GM18858 (cell line): ENCODE measurements around the gene TMEFF1.

Experiments used
- ATAC-seq: cut with Tn5 transposase; IDR thresholded peaks from one replicate; pipeline ENCODE4 v1.9.1; 2021; ENCODE audit not compliant: unreplicated experiment

TMEFF1 gene

GRCh38 chr9:100447041-100447440 is 25.9 kb upstream of the TMEFF1 start:
- ATAC-seq = no peak

DNA sequence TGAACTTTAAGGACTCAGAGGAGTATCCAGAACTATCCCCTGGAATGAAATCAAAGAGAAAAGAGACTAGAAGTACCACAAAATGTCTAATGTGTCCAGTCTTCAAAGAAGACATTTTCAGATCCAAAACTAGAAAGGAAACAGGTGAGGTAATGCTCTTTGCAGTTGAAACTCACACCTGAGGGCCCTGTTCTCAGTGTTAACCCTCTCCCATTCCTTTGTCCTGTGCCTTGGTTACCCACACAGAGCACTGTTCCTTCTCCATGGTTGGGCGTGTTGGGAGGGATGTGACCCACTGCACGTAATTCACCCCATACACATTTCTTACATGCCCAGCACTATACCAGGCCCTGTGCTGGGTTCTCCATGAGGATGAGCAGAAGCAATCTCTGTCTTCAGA is 24.7 kb upstream of the TMEFF1 start:
- ATAC-seq = no peak

GRCh38 chr9:100449420-100449819 is 23.5 kb upstream of the TMEFF1 start:
- ATAC-seq = peak; percentile 87

- no peak for ATAC-seq
These were observed 20.1 kb upstream of the TMEFF1 start for GRCh38 chr9:100452894-100453293.

DNA sequence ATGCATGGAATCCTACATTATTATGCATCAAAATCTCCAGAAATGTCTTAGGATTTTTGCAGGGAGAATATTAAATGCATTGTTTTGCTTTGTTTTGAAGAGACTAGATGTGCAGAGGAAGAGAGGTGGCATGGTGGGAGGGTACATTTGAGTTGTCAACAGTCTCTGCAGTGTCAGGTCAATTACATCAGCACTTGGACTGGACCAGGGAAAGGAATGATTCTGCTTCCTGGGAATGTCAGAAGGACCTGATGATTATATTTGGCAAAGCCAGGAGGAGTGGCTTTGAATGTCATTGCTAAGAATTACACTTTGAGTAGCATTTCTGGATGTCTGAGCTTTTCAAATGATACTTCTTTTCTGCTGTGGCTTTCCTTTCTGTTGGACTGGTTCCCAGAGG is 17.5 kb upstream of the TMEFF1 start:
- ATAC-seq = no peak

- ATAC-seq = no peak
These were observed 15.4 kb upstream of the TMEFF1 start for GRCh38 chr9:100457517-100457916.

DNA sequence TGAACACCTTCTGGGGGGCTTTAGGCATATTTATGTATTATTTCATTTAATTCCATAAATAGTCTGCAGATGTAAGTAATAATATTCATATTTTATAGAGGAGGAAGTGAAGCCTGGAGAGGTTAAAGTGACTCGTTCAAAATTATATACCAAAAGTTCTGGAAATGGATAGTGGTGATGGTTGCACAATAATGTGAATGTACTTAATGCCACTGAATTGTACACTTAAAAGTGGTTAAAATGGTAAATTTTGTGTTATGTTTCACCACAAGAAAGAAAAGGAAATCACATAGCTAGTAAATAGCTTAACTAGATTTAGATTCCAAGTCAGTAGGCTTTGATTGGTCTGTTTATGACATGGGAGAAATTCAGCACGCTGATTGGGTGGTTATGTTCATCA is 13.0 kb upstream of the TMEFF1 start:
- ATAC-seq = no peak

DNA sequence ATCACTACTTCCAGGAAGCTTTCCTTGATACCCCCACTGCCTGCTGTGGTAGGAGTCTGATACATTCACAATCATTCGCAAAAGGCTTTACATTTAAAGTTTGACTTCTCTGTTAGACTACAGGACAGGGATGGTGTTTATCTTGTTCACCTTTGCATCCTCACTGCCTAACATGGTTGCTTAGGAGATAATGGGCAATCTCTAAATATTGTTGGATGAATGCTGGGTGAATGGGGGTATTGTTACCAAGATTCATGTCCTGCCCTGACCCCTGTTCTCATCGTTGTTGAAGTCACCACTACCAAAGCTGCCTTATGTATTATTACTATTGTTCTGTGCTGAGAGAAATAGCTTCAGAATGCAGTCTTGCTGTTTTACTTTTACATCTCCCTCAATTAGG is 7.7 kb upstream of the TMEFF1 start:
- ATAC-seq = no peak

DNA sequence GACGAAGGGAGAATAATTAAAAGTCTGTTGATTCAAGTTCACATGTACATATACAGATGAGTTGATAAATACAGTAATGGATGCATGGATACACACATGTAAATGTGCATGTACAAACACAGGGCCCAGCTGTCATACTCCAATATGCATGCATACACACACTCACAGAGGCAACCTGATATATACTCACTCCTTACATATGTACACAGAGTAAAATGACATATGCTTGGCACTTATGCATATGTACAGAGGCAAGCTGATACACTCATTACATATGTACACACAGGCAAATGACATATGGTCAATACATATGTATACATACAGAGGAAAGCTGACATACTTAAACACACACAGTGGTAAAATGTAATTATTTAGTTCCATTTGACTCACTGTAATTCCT is 7.2 kb upstream of the TMEFF1 start:
- no peak for ATAC-seq

DNA sequence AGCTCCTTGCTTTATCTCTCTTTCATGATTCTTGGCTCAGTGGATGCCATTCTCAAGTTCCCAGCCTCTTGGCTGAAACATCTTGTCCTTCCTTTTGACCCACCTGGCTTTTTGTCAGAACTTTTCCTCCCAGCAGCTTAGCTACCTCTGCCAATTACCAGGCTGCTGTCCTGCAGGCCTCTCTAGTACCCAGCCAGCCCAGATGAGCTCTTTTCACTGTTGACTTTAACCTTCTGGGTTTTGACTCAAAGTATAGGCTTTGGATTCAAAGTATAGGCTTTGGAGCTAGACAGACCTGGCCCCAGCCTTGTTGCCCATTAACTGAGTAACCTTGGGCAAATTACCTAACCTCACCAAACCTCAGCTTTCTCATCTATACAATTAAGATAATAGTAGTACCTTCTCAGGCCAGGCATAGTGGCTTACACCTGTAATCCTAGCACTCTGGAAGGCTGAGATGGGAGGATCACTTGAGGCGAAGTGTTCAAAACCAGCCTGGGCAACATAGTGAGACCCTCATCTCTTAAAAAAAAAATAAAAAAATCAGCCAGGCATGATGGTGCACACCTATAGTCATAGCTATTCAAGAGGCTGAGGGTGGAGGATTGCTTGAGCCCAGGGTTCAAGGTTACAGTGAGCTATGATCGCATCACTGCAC is 6.6 kb upstream of the TMEFF1 start:
- no peak for ATAC-seq

DNA sequence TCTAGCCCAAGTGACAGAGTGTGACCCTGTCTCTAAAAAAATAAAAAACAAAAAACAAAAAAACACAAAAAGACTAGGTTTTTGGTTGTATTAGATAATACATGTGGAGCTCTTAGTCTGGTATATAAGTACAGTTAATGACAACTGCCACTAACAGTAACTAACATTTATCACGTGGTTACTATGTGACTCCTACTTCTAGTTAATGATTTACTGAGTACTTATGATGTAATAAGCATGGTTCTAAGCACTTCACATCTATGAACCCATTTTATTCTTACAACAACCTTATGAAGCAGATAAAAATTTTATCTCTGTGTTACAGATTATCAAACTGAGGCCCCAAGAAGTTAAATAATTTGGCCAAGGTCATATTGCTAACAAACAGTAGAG is 6.1 kb upstream of the TMEFF1 start:
- ATAC-seq = no peak

GRCh38 chr9:100468041-100468440 is 4.9 kb upstream of the TMEFF1 start:
- no peak for ATAC-seq

DNA sequence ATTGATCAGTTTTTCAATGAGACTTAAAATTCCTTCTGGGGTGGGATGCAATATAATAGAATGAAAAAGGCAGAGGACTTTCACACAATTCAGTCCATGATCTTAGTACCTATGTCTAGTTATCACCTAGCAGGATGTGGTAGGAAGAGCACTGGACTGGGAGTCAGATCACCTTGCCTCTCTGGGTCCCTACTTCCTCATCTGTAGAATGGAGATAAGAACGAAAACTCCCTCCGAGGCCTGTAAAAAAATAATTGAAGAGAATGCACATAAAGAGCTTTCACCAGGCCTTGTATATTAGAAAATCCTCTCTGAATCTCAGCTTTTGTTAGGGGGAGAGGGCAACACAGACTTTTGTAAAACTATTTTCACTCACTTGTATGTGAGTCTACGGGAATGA is 681 bp upstream of the TMEFF1 start:
- no peak for ATAC-seq

GRCh38 chr9:100473276-100474081 is 530 bp downstream of the TMEFF1 start:
- peak; percentile 62 for ATAC-seq

- no peak for ATAC-seq
These were observed 1.4 kb downstream of the TMEFF1 start for GRCh38 chr9:100474082-100474923.

DNA sequence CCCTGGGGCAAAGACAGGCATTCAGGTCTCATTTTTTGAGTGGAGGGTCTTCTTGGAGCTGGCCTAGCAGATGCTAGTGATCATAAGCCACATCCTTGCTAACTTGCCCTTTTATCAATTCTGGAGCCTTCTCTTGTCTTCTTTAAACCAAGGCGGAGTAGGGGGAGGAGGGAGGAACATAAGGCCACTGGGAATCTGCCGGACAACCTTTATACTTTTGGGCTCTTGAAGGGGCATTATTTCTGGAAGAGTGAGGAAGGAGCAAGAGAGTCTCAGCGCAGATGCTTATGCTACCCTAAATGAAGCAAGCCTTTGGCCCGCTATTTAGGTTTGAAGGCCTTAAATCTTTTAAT is 2.0 kb downstream of the TMEFF1 start:
- no peak for ATAC-seq

- ATAC-seq = no peak
These were observed 4.3 kb downstream of the TMEFF1 start for GRCh38 chr9:100477241-100477640.

DNA sequence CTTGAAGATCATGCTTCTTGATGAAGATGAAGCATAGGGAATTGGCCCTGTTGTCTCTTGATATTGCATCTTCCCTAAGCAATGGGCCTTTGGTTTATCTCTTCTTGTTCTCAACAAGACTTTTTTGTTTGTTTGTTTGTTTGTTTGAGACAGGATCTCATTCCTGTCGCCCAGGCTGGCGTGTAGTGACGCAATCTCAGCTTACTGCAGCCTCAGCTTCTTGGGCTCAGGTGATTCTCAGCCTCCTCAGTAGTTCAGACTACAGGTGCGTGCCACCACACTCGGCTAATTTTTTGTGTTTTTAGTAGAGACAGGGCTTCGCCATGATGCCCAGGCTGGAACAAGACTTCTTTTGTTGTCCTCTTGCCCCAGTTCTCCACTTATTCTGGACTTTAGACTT is 5.2 kb downstream of the TMEFF1 start:
- ATAC-seq = no peak

DNA sequence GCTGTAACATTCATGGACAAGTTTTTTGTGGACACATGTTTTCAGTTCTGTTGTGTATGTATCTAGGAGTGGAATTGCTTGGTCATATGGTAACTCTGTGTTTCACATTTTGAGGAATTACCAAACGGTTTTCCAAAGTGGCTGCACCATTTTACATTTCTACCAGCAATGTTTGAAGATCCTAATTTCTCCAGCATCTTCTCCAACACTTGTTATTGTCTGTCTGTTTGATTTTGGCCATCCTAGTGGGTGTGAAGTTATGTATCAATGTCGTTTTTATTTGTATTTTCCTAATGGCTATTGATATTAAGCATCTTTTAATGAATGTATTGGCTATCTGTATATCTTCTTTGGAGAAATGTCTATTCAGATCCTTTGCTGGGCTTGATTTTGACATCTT is 6.9 kb downstream of the TMEFF1 start:
- ATAC-seq = no peak

DNA sequence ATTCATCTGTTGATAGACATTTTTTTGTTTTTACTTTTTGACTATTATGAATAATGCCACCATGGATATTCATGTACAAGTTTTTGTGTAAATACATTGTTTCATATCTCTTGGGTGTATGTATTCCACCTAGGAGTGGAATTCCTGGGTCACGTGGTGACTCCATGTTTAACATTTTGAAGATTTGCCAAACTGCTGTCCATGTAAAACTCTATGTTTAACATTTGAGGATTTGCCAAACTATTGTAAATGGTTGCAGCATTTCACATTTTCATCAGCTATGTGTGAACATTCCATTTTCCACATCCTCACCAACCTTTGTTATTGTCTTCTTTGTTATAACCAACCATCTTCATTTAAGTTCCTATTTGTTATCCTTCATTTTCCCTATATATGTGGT is 12.2 kb downstream of the TMEFF1 start:
- ATAC-seq = no peak

DNA sequence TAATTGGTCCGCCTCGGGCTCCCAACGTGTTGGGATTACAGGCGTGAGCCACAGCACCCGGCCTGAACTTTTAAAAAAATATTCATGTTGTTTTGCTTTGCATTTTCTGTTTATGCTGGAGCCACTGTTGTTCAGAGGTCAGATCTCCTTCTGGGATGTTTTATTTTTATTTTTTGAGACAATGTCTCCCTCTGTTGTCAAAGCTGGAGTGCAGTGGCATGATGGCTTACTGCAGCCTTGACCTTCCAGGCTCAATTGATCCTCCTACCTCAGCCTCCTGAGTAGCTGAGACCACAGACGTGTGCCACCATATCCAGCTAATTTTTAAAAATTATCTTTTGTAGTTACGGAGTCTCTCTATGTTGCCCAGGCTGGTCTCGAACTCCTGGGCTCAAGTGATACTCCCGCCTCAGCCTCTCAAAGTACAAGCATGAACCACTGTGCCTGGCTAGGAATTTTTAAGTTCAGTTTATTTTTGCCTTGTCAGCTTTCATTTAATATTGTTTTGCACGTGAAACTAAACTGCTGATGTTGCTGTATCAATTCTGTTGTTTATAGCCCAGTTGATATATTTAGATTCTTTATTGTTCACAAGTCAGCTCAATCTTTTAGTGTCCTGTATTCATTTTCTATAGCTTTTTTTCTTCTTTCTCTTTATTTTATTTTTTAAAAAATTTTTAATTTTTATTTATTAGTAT is 13.7 kb downstream of the TMEFF1 start:
- ATAC-seq = no peak
